Stimulated activated CD8-positive, alpha-beta memory T cell treated with anti-CD3 and anti-CD28 coated beads, Interleukin-12 subunit alpha, Interleukin-12 subunit beta, amount 100 ng/mL, for 24 hours (primary cell): Measurements from ENCODE around the gene PRKCA.
"Not testable (repeated sequence)": the region's sequence is repeated elsewhere in the genome, so short reads cannot be mapped to it uniquely, and the experiment has no call there.

Experiments used
- DNase-seq: peaks from one replicate; pipeline ENCODE4 v3.0.0-alpha.2; 2020; ENCODE audit errors: extremely low read depth

The PRKCA gene

GRCh38 chr17:66386498-66387351 is 84.3 kb downstream of the PRKCA start:
- DNase-seq = no peak

GRCh38 chr17:66387392-66387981 is 85.1 kb downstream of the PRKCA start:
- DNase-seq = no peak

GRCh38 chr17:66392783-66393437 is 90.5 kb downstream of the PRKCA start:
- no peak for DNase-seq

- DNase-seq = no peak
These were observed 93.5 kb downstream of the PRKCA start for GRCh38 chr17:66395961-66396360.

GRCh38 chr17:66397486-66397885 is 95.1 kb downstream of the PRKCA start:
- no peak for DNase-seq

- DNase-seq = no peak
These were observed 95.6 kb downstream of the PRKCA start for GRCh38 chr17:66398059-66398458.

- no peak for DNase-seq
These were observed 96.2 kb downstream of the PRKCA start for GRCh38 chr17:66398617-66399016.

GRCh38 chr17:66399441-66399840 is 97.0 kb downstream of the PRKCA start:
- no peak for DNase-seq

- not testable (repeated sequence) for DNase-seq
These were observed 97.8 kb downstream of the PRKCA start for GRCh38 chr17:66400041-66400688.

- no peak for DNase-seq
These were observed 98.3 kb downstream of the PRKCA start for GRCh38 chr17:66400698-66401097.

GRCh38 chr17:66401364-66401763 is 99.0 kb downstream of the PRKCA start:
- DNase-seq = no peak

- DNase-seq = no peak
These were observed 101.6 kb downstream of the PRKCA start for GRCh38 chr17:66403846-66404556.

GRCh38 chr17:66405836-66406677 is 103.6 kb downstream of the PRKCA start:
- no peak for DNase-seq

- no peak for DNase-seq
These were observed 104.6 kb downstream of the PRKCA start for GRCh38 chr17:66406701-66407644.

- no peak for DNase-seq
These were observed 105.5 kb downstream of the PRKCA start for GRCh38 chr17:66407864-66408263.

- no peak for DNase-seq
These were observed 109.1 kb downstream of the PRKCA start for GRCh38 chr17:66411520-66411919.

GRCh38 chr17:66412857-66413558 is 110.6 kb downstream of the PRKCA start:
- no peak for DNase-seq

GRCh38 chr17:66413559-66414520 is 111.4 kb downstream of the PRKCA start:
- DNase-seq = no peak
